HAP-1 (cell line): Measurements from ENCODE around the gene SRSF8.

ENCODE experiments used
- DNase-seq, 2 experiments: peaks; one replicate each; pipeline ENCODE4 v3.0.0-alpha.2; 2016 to 2020; ENCODE audit warnings: low spot score in 2 of 2
- H3K27me3 ChIP-seq: fragments of 250-450 bp; sonication (Bioruptor Pico); 2 replicates; pipeline ENCODE4 v1.5.1; 2020; ENCODE audit warnings: low read depth, mild to moderate bottlenecking, moderate library complexity
- H3K36me3 ChIP-seq: fragments of 250-450 bp; sonication (Bioruptor Pico); replicated peaks from 2 replicates; pipeline ENCODE4 v1.5.1; 2020; ENCODE audit warnings: mild to moderate bottlenecking
- H3K4me1 ChIP-seq: fragments of 250-450 bp; sonication (Bioruptor Pico); 2 replicates; pipeline ENCODE4 v1.5.1; 2020; ENCODE audit warnings: mild to moderate bottlenecking
- H3K4me3 ChIP-seq: fragments of 250-450 bp; sonication (Bioruptor Pico); 2 replicates; pipeline ENCODE4 v1.5.1; 2020; ENCODE audit warnings: mild to moderate bottlenecking, moderate library complexity
- H3K9me3 ChIP-seq: fragments of 250-450 bp; sonication (Bioruptor Pico); 2 replicates; pipeline ENCODE4 v1.5.1; 2020; ENCODE audit warnings: mild to moderate bottlenecking, moderate library complexity
- in situ Hi-C: fragments of 300-500 bp; cut with MboI; formaldehyde crosslinking; loops from 3 replicates; pipeline ENCODE4 v1.14.3; 2020; ENCODE audit warnings: low sequenced_read_pairs, inconsistent platforms, mixed read lengths

Gene SRSF8

DNA sequence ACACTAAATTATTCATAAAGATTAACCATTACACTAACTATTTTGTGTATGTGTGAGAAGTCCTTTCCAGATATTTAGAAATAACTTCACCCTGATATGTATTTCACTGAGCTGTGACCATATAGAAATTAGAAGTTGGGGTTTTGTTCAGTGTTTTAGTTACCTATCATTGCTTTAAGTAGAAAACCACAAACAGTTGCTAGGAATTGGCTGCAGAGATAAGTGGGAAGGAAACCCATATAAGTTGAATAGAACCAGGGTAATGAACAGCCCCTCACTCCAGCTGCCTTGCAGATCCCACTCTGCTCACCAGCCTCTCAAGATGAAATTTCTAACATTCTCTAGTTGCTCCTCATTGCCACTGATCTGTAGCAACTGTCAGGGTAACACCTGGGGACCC is 10.3 kb downstream of the SRSF8 start:
- no peak overlapping the region for H3K4me3 ChIP-seq
- no peak for DNase-seq
- H3K36me3 ChIP-seq: no peaks in the 10 kb centered on the region
- H3K9me3 ChIP-seq: no peaks in the 10 kb centered on the region
- H3K27me3 ChIP-seq: no peaks in the 10 kb centered on the region
- no peaks in the 10 kb centered on the region for H3K4me1 ChIP-seq
- in situ Hi-C loops: no loop called here

DNA sequence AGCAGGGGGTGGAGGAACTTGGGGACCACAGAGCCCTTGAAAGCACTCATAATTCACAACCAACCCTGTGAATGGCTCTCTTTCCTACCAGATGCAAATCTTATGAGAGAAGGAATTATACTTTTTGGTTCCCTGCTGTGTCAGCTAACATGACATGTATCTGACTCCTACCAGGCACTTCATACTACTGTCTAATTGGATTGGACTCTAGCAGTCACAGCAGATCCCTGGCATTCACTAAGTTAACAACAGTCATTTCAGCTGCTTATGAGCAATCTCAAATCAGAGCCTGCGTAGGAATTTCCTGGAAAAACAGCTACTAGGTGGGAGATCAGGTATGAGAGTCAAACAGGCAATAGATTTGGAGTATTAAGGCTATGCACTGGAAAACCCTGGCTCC is 11.8 kb downstream of the SRSF8 start:
- Histone ChIP-seq H3K4me1 (no peaks in the 10 kb centered on the region), H3K4me3 (no peak overlapping the region), H3K36me3 (no peaks in the 10 kb centered on the region), H3K27me3 (peaks cover 1% of the 10 kb centered on the region; the same call in 1 of the 2 replicates), H3K9me3 (no peaks in the 10 kb centered on the region)
- in situ Hi-C loops: no loop called here
- DNase-seq: no peak

DNA sequence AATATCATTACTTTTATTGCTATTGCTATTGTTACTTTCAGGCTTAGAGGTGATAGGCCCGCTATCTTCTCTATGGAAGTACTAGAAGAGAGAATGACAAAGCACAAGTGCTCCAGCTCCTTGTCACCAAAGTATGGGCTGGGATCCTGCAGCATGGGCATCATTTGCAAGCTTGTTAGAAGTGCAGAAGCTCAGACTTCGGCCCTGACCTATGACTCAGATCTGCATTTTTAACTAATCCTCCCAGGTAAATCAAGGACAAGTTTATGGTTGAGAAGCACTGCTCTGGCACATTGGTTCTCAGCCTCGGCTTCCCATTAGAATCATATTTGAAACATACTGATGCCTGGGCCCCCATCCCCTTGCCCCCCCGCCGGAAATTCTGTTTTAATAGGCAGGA is 14.3 kb downstream of the SRSF8 start:
- H3K4me1 ChIP-seq: no peaks in the 10 kb centered on the region
- H3K27me3 ChIP-seq: peaks cover 4% of the 10 kb centered on the region; the same call in 1 of the 2 replicates
- H3K4me3 ChIP-seq: no peak overlapping the region
- H3K9me3 ChIP-seq: no peaks in the 10 kb centered on the region
- no peak for DNase-seq
- in situ Hi-C loops: no loop called here
- H3K36me3 ChIP-seq: no peaks in the 10 kb centered on the region

DNA sequence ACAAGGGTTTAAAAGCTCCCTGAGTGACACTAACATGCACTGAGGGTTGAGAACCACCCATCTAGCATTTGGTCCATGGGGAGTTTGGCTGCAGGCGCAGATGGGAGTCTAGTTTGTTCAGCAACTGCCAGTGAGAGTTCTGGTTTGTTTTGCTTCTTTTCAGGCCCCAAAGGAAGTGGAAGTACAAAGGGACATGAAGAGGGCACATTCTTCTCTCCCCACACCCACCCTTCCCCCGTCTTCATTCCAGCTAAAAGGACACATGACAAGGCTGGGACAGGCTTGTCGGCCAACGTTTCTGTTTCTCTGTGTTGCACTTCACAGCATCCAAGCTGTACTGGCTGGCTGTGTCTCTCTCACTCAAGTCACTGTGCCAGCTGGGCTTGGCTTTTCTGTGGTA is 14.7 kb downstream of the SRSF8 start:
- Histone ChIP-seq H3K36me3 (no peaks in the 10 kb centered on the region), H3K27me3 (peaks cover 4% of the 10 kb centered on the region; the same call in 1 of the 2 replicates), H3K4me1 (no peaks in the 10 kb centered on the region), H3K4me3 (no peak overlapping the region), H3K9me3 (no peaks in the 10 kb centered on the region)
- in situ Hi-C loops: no loop called here
- DNase-seq: no peak

DNA sequence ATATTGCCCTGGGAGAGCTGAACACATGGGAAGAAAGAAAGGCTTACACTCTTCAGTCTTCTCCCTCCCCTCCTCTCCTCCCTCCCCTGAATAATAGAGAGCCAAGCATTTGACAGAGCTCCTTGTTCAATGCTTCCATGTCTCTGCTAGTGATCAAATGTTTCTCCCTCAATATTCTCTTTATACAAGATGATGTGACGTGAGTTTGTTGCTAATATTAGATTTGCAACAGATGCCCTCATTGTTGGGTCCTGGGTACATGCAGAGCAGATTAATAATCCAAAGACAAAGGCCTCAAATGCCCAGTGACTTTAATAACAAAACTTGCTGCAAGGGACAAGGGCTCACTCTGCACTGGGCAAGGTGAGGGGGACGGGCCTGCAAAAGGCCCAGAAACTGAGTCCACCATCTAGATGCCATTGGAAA is 15.9 kb downstream of the SRSF8 start:
- no peak overlapping the region for H3K4me3 ChIP-seq
- peaks cover 4% of the 10 kb centered on the region; the same call in 1 of the 2 replicates for H3K27me3 ChIP-seq
- in situ Hi-C loops: no loop called here
- H3K9me3 ChIP-seq: no peaks in the 10 kb centered on the region
- no peak for DNase-seq
- H3K36me3 ChIP-seq: no peaks in the 10 kb centered on the region
- no peaks in the 10 kb centered on the region for H3K4me1 ChIP-seq

DNA sequence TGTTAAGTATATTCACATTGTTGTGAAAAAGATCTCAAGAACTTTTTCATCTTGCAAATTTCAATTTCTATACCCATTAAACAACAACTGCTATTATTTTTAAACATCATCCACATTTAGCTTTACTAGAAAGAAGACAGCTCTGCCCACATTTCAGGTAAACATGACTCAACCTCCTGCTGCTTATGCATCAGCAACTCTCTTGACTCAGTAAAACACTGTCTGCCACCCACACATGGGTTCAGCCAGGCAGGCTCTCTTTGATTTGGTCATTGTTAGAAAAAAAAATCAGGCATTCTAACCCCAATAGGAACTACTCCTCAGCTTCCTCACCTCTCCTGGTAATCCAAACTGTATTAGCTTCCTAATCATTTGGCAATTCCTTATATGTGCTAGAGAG is 17.8 kb downstream of the SRSF8 start:
- H3K27me3 ChIP-seq: peaks cover 4% of the 10 kb centered on the region; the same call in 1 of the 2 replicates
- H3K9me3 ChIP-seq: no peaks in the 10 kb centered on the region
- DNase-seq: no peak
- in situ Hi-C loops: no loop called here
- no peak overlapping the region for H3K4me3 ChIP-seq
- peaks cover 2% of the 10 kb centered on the region; the same call in 1 of the 2 replicates for H3K4me1 ChIP-seq
- H3K36me3 ChIP-seq: no peaks in the 10 kb centered on the region

DNA sequence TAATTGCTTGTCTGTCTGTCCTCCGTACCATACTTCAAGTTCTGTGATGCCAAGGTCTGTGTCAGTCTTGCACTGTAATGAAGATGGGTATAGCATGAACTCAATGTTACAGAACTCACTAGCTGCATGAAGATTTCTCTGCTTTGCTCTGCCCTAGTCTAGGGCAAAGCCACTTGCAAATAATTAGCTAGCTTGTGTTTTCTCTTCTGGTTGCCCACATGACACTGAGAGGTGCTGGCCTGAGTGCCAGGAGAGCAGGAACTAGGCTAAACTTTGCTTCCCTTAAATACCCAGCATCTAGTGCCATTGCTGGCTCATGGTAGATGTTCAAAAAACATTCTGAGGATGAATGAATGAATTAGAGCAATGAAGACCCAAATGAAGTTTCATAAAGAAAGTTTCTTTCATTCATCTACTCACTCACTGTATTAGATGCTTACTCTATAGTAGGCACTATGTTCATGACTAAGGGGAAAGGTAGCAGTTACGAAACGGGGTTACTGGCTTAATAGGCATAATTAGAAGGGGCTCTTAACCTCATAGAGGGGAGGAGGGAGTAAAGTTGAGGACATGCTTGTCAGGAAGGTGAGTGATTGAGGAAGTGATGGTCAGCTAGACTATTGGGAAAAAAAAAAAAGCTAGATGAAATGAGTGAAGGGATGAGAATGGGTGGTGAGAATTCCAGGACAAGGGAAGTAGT is 18.5 kb downstream of the SRSF8 start:
- no peak for DNase-seq
- H3K4me3 ChIP-seq: no peak overlapping the region
- in situ Hi-C loops: no loop called here
- peaks cover 2% of the 10 kb centered on the region; the same call in 1 of the 2 replicates for H3K4me1 ChIP-seq
- no peaks in the 10 kb centered on the region for H3K36me3 ChIP-seq
- H3K27me3 ChIP-seq: peaks cover 4% of the 10 kb centered on the region; the same call in 1 of the 2 replicates
- H3K9me3 ChIP-seq: no peaks in the 10 kb centered on the region

DNA sequence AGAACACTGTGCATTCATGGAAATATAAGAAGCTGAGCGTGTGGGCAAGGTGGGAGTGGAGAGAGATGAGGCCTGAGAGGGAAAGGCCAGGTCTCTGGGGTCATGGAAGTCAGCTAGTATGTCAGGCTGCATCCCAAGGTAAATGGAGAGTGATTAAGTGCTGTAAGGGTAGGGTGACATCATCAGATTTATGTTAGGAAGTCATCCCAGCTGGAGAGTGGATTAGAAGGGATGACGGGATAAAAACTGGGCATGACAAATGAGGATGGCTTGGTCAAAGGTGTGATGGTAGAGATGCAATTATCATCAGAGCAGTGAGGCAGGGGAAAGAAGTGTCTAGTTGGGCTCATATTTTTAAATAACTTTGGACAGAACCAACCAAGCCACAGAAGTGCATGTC is 19.4 kb downstream of the SRSF8 start:
- H3K4me1 ChIP-seq: peaks cover 6% of the 10 kb centered on the region
- DNase-seq: no peak
- no peaks in the 10 kb centered on the region for H3K36me3 ChIP-seq
- H3K9me3 ChIP-seq: no peaks in the 10 kb centered on the region
- in situ Hi-C loops: no loop called here
- peaks cover 4% of the 10 kb centered on the region; the same call in 1 of the 2 replicates for H3K27me3 ChIP-seq
- H3K4me3 ChIP-seq: no peak overlapping the region

DNA sequence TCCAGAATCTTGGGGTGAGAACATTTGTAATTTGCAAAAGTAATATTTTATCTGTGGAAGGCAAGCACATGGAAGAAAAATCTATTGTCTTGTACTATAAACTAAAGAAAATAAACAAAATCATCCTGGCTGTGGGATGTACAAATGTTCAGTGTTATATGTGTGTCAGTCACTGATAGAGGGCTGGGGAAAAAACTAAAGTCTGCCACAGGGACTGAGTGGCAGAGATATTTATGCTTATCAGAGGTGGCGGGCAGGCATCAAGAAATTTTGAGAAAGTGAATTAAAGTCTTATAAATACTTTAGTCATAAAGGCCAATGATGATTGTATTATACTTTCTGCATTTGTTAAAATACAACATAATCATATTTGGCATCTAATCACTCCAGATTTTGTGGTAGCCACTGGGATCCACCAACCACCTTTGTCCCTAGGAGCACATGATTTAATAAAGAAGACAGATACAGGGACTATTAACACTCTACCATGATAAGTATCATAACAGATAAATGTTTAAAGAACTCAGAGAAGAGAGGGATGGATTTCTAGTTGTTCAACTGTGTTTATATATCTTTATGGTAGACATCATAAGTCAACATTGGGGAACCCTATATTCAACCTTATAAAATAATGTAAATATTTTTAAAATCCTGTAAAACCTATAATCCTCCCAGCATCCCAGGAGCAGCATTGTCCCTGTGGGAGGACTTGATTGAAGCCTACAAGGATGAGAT is 20.3 kb downstream of the SRSF8 start:
- no peak overlapping the region for H3K4me3 ChIP-seq
- in situ Hi-C loops: no loop called here
- peaks cover 6% of the 10 kb centered on the region for H3K4me1 ChIP-seq
- DNase-seq: no peak
- H3K9me3 ChIP-seq: no peaks in the 10 kb centered on the region
- H3K36me3 ChIP-seq: no peaks in the 10 kb centered on the region
- peaks cover 4% of the 10 kb centered on the region; the same call in 1 of the 2 replicates for H3K27me3 ChIP-seq

DNA sequence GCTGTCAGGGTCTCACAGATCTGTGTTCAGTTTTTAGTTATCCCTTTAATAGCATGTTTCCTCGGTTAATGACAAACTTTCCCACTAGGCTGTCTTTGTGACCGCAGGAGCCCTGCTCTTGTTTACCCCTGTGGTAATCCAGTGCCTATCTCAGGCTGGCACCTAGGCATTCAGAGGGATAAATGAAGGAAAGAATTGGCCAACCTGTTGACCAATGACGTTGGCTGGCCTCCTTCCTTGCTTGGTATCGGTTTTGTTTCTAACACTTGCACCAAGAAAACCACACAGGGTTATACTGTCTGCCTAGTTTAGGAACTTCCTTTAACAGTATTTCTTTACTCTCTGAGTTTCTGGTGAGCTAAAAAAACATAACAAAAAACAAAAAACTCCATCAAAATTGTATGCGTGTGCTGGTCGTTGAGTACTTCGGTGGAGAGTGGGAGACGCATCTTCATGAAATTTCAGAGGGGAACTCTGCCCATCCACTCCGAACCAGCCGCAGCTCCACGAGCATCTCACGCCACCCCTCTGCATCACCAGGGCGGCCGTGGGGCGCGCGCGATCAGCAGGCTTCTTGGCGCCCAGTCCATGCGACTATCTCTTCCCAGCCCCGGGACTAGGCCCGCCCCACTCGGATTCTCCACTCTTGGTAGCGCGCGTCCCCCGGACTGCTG is 22.4 kb downstream of the SRSF8 start:
- in situ Hi-C loops: no loop called here
- Histone ChIP-seq H3K4me3 (peak overlapping the region; percentile 63), H3K4me1 (peaks cover 6% of the 10 kb centered on the region), H3K27me3 (no peaks in the 10 kb centered on the region), H3K36me3 (no peaks in the 10 kb centered on the region), H3K9me3 (no peaks in the 10 kb centered on the region)
- DNase-seq: no peak

DNA sequence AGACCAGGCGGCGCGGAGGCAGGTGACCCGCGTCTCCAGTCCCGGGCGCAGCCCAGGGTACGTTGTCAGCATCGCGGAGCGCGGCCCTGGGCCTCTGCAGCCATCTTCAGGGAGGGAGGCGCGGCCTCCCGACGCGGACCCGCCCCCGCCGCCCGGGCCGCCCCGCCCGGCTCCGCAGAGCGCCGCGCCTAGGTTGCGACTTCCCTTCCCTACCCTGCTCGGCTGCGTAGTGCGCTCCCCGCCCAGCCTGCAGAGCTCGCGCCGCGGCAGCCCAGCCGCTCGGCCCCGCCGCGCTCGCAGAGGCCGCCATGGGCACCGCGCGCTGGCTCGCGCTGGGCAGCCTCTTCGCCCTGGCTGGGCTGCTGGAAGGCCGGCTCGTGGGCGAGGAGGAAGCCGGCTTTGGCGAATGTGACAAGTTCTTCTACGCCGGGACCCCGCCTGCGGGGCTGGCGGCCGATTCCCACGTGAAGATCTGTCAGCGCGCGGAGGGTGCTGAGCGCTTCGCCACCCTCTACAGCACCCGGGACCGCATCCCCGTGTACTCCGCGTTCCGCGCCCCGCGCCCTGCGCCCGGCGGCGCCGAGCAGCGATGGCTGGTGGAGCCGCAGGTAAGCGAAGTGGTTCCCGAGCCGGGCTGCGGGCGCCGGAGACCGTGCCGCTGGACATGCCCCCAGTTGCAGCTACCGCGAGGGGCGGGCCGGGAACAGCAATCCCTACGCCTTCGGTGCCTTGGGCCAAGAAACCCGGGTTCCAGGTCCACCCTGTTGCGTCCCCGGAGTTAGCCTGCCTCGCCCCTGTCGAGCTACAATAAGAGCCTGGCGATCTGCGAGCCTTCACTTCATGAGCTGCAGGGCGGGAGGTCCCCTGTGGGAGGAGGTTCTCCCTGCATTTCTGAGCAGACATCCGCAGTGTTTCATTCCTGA is 23.2 kb downstream of the SRSF8 start, which contains the start of gene ENDOD1:
Gene ENDOD1 (plus strand): TSS at position 227 of the 923 bp plus-strand sequence. CDS start 82 bp downstream, at position 309.
- no peaks in the 10 kb centered on the region for H3K36me3 ChIP-seq
- peaks cover 6% of the 10 kb centered on the region for H3K4me1 ChIP-seq
- peak within 1 kb of the TSS; percentile 63 for H3K4me3 ChIP-seq
- H3K9me3 ChIP-seq: no peaks in the 10 kb centered on the region
- no peaks in the 10 kb centered on the region for H3K27me3 ChIP-seq
- in situ Hi-C loops: no loop called here
- peak; percentile 59 to 84 for DNase-seq

DNA sequence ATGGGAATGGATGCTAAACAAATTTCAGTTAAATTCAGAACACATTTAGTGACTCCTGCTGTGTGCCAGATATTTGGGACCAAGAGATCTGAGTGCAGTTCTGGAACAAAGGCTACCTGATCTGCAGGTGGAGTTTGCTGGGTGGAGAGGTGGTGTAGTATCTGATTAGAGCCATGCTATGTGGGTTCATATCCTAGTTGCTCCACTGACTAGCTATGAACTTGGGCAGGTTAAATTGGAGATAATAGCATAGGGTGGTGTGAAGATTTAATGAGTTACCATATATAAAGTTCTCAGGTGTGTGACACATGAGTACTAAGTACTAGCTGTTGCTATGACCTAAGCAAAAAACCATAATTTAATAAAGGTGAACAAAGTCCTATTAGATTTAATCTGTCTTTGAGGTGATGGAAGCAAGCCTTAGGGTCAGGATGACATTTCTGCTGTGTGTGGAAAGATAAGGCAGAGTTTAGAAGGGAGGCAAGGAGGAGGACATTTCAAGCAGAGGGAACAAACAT is 25.0 kb downstream of the SRSF8 start:
- in situ Hi-C loops: no loop called here
- no peak overlapping the region for H3K4me3 ChIP-seq
- peaks cover 6% of the 10 kb centered on the region for H3K4me1 ChIP-seq
- no peaks in the 10 kb centered on the region for H3K36me3 ChIP-seq
- no peaks in the 10 kb centered on the region for H3K9me3 ChIP-seq
- no peaks in the 10 kb centered on the region for H3K27me3 ChIP-seq
- no peak for DNase-seq
